Panc1 (cell line): ENCODE results near the gene MAN1A1. TPM values are rescaled to one million over a fixed set of nuclear protein-coding genes. Genes with fewer than 3 reads are reported as not detected.

Experiments used
- ATAC-seq: fragments of 200-7000 bp; cut with Tn5 transposase; 2 replicates; pipeline ENCODE4 v1.9.1; 2020; ENCODE audit warnings: mild to moderate bottlenecking, moderate library complexity
- BruUV-seq: library from RNA; stranded (reverse); fragments of 400-500 nt; replicated peaks from 2 replicates; lab custom pipeline; 2021; lab: Mats Ljungman, UMichigan
- CTCF ChIA-PET: fragments of 300-600 bp; sonication (Branson Sonifier 250); formaldehyde crosslinking; loops from one replicate; lab custom pipeline; 2022; ENCODE audit warnings: antibody characterized with exemption; lab: Charles Lee
- POLR2A ChIA-PET: fragments of 300-600 bp; sonication (Branson Sonifier 250); formaldehyde crosslinking; loops from one replicate; lab custom pipeline; 2022; ENCODE audit warnings: antibody characterized with exemption; lab: Charles Lee
- DNase-seq: peaks from one replicate; pipeline ENCODE4 v3.0.0-alpha.2; 2010; ENCODE audit warnings: low read depth, low spot score
- H3K27ac ChIP-seq: 2 replicates; pipeline ENCODE4 v1.5.1; 2011; ENCODE audit warnings: mild to moderate bottlenecking, low read length, inconsistent platforms
- H3K27me3 ChIP-seq: fragments of 200-500 bp; sonication (Bioruptor generic); 2 replicates; pipeline ENCODE4 v1.6.0; 2014; ENCODE audit warnings: low read length, inconsistent platforms; ENCODE audit not compliant: control insufficient read depth, insufficient read depth
- H3K36me3 ChIP-seq: fragments of 200-500 bp; sonication (Bioruptor generic); 2 replicates; pipeline ENCODE4 v1.5.1; 2014; ENCODE audit warnings: inconsistent platforms, mild to moderate bottlenecking, low read length, moderate library complexity; ENCODE audit not compliant: control insufficient read depth, insufficient read depth
- H3K4me1 ChIP-seq: 2 replicates; pipeline ENCODE4 v1.5.1; 2011; ENCODE audit warnings: inconsistent platforms, mild to moderate bottlenecking, low read length, moderate library complexity; ENCODE audit not compliant: control insufficient read depth, insufficient read depth
- H3K4me3 ChIP-seq, 2 experiments: 2 replicates each; pipeline ENCODE4 v1.5.1; 2011 to 2012; ENCODE audit warnings: low read depth in 2 of 2, low read length in 2 of 2, mild to moderate bottlenecking in 2 of 2, inconsistent platforms in 1 of 2, moderate library complexity in 1 of 2
- H3K9me3 ChIP-seq: fragments of 200-500 bp; sonication (Bioruptor generic); 2 replicates; pipeline ENCODE4 v1.5.1; 2014; ENCODE audit warnings: low read depth, mild to moderate bottlenecking, inconsistent platforms, low read length, moderate library complexity; ENCODE audit not compliant: control insufficient read depth, insufficient read depth
- CTCF ChIP-seq: fragments of 450-650 bp; IDR thresholded peaks from 2 replicates; pipeline ENCODE4 v1.5.1; 2017; ENCODE audit warnings: mild to moderate bottlenecking
- POLR2AphosphoS5 ChIP-seq: IDR thresholded peaks from 2 replicates; pipeline ENCODE4 v1.6.1; 2012; ENCODE audit warnings: mild to moderate bottlenecking, low read depth, low read length, moderate library complexity
- REST ChIP-seq, 2 experiments: IDR thresholded peaks; 2 replicates each; pipeline ENCODE4 v1.6.1; 2011 to 2012; ENCODE audit warnings: low read depth in 2 of 2, control low read depth in 1 of 2, low read length in 1 of 2, mild to moderate bottlenecking in 1 of 2, moderate library complexity in 1 of 2; ENCODE audit not compliant: insufficient read depth in 1 of 2
- SIN3A ChIP-seq: IDR thresholded peaks from 2 replicates; pipeline ENCODE4 v1.6.1; 2012; ENCODE audit warnings: low read depth, mild to moderate bottlenecking, low read length, moderate library complexity, borderline replicate concordance; ENCODE audit not compliant: insufficient read depth
- TCF7L2 ChIP-seq: IDR thresholded peaks from 2 replicates; pipeline ENCODE4 v1.6.1; 2011; ENCODE audit warnings: mild to moderate bottlenecking, low read depth, low read length, inconsistent platforms
- in situ Hi-C: cut with HindIII; loops from 2 replicates; pipeline ENCODE4 v1.10.0; 2016; ENCODE audit warnings: low sequenced_read_pairs, low pct_unique_long_range_greater_than_20kb
- intact Hi-C: fragments of 100-400 bp; cut with micrococcal nuclease; formaldehyde crosslinking; loops from one replicate; pipeline ENCODE4 v1.10.0; 2022; ENCODE audit not compliant: unreplicated experiment
- total RNA-seq: library from RNA; stranded (reverse); gene quantifications from one replicate; pipeline ENCODE4 v1.2.1, GENCODE V29; 2021; ENCODE audit not compliant: unreplicated experiment

MAN1A1 gene
- total RNA-seq, 1 experiment from 2014 or later = 3.2 TPM

DNA sequence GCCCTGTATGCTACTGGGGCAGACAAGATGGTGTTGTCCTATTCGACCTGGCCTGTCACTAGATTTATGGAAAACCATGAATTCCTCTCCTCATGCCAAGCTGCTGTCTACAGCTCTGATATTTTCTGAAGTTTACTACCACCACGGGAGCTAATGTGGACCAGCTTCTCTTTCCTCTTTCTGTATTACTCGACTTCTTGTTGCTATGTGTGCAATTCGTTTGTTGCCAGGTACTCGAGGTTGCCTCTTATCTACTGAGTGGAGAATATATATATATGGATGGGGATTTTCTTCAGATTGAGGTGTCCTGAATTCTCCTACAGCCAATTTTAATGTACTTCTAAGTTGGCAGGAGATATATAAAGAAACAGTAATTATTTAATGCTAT lies 34.7 kb downstream of the MAN1A1 start:
- no peaks in the 10 kb centered on the region for H3K9me3 ChIP-seq

DNA sequence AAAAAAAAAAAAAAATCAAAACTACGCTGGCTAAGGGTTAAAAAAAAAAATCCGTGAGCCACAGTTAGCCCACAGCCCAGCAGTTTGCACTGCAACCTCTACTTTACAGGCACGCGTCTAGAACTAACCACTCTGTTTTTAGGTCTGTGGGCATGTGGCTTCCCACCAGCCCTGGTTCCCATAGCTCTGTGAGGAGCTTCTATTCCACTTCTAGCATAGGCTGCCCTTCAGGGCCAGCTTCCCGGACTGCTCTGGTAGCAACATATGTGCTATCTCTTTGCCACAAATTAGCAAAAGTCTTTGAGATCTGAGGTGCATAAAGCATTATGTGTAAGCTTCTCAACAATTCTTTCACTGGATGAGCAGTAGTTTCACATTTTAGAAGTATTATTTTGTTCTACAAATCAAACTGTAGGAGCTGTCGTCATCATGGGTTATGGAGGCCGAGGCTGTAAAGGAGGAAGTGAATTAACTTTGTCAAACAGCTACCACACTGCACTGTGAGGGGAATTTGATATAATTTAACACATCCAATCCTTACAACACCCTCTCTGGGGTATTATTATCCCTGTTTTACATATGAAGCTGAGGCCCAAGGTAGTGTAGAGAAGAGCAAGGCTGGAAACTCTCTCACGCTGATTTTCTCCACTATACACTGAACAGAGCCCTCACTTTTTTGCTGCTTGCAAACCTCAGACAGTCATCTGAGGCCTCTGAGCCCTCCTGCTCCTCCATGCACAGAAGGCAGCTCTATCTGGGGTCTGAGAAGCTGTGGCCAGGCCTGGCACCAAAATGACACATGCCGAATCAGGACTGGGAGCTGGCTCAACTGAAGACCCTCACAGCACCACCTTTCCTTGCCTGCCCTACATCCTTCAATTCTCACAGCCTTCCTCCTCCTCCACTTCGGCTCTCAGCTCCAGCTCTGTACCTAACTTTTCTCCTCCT lies 35.4 kb downstream of the MAN1A1 start:
- no peak overlapping the region for H3K4me3 ChIP-seq
- H3K4me1 ChIP-seq = no peaks in the 10 kb centered on the region
- intact Hi-C loops (no loop called here), in situ Hi-C loops (no loop called here)
- no peak for TF ChIP-seq TCF7L2
- no peak for TF ChIP-seq POLR2AphosphoS5
- TF ChIP-seq SIN3A = no peak
- no peak for TF ChIP-seq REST (IDR thresholded peaks at IDR 0.05; ENCODE audit: insufficient read depth in 1 of 2, low read depth in 2 of 2, low read length in 1 of 2)
- no peak for TF ChIP-seq CTCF
- no peaks in the 10 kb centered on the region for H3K36me3 ChIP-seq
- H3K27ac ChIP-seq = no peak overlapping the region
- BruUV-seq = no TSS peak
- H3K9me3 ChIP-seq = no peaks in the 10 kb centered on the region
- H3K27me3 ChIP-seq = no peaks in the 10 kb centered on the region
- ChIA-PET CTCF (no interaction called here), POLR2A (no interaction called here)
- DNase-seq (no peak), ATAC-seq (no peak)

More for the DNA sequence above, 34.7 kb downstream of the MAN1A1 start:
- DNase-seq (no peak), ATAC-seq (no peak)
- no peak overlapping the region for H3K27ac ChIP-seq
- intact Hi-C loops (no loop called here), in situ Hi-C loops (no loop called here)
- no peaks in the 10 kb centered on the region for H3K27me3 ChIP-seq
- no peak overlapping the region for H3K4me3 ChIP-seq
- no peaks in the 10 kb centered on the region for H3K36me3 ChIP-seq
- TF ChIP-seq REST (IDR thresholded peaks at IDR 0.05; ENCODE audit: insufficient read depth in 1 of 2, low read depth in 2 of 2, low read length in 1 of 2) = no peak
- no peak for TF ChIP-seq POLR2AphosphoS5
- POLR2A ChIA-PET = no interaction called here
- CTCF ChIA-PET = no interaction called here
- BruUV-seq = no TSS peak
- no peaks in the 10 kb centered on the region for H3K4me1 ChIP-seq
